Measurements from ENCODE around the gene NLGN1.
A peak's percentile ranks its signal among the peaks of the same experiment; 100 is the strongest.

Gene NLGN1

DNA sequence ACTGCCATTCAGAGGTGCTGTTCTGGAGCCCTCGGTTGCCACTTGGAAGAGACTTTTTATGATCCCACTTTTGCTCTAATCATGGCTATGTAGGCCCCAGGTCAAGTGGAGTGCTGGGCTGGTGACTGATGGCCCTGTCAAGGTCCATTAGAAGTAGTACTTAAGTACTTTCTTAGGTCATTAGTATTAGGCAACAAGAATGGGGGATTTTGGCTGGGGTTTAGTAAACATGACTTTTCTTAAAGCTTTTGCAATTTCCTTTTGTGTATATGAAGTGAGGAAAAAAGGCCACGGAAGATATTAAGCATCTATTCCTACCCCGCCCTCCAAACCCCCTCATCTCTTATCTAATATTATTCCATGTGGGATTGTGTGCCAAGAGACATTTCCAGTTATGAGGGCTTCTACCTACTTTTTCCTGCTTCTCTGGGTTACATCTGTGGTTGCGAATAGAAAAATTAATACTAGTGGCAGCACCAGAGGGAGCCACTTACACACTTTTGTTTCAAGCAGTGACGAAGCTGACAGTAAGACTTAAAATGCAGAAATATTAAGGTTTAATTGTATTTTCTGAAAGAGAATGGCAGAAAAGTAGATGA is 13.9 kb downstream of the NLGN1 start:
- peak; percentile 90 for ATAC-seq
- TF ChIP-seq ZFP3 (CRISPR knock-in tag; IDR thresholded peaks at IDR 0.05) (no peak), GLIS3 (CRISPR knock-in tag; IDR thresholded peaks at IDR 0.05) (no peak), CSDC2 (CRISPR knock-in tag; IDR thresholded peaks at IDR 0.05) (no peak), POU6F1 (CRISPR knock-in tag; IDR thresholded peaks at IDR 0.05; ENCODE audit: borderline replicate concordance, low read depth) (no peak), PPARA (CRISPR knock-in tag; IDR thresholded peaks at IDR 0.05; ENCODE audit: borderline replicate concordance) (no peak), SNAI2 (CRISPR knock-in tag; IDR thresholded peaks at IDR 0.05) (no peak), ESRRG (CRISPR knock-in tag; IDR thresholded peaks at IDR 0.05) (no peak), ZFP30 (CRISPR knock-in tag; IDR thresholded peaks at IDR 0.05) (no peak), ISL1 (CRISPR knock-in tag; IDR thresholded peaks at IDR 0.05) (no peak)
- TF ChIP-seq, protein P1, sequence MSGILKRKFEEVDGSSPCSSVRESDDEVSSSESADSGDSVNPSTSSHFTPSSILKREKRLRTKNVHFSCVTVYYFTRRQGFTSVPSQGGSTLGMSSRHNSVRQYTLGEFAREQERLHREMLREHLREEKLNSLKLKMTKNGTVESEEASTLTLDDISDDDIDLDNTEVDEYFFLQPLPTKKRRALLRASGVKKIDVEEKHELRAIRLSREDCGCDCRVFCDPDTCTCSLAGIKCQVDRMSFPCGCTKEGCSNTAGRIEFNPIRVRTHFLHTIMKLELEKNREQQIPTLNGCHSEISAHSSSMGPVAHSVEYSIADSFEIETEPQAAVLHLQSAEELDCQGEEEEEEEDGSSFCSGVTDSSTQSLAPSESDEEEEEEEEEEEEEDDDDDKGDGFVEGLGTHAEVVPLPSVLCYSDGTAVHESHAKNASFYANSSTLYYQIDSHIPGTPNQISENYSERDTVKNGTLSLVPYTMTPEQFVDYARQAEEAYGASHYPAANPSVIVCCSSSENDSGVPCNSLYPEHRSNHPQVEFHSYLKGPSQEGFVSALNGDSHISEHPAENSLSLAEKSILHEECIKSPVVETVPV (CRISPR knock-in tag; IDR thresholded peaks at IDR 0.05), result no peak

- TF ChIP-seq OSR1 (CRISPR knock-in tag; IDR thresholded peaks at IDR 0.05), result no peak
- TF ChIP-seq, protein P1 (CRISPR knock-in tag; IDR thresholded peaks at IDR 0.05), result no peak
- no peak for TF ChIP-seq BACH2 (CRISPR knock-in tag; IDR thresholded peaks at IDR 0.05; ENCODE audit: borderline replicate concordance)
- no peak for TF ChIP-seq RARB (CRISPR knock-in tag; IDR thresholded peaks at IDR 0.05)
- no peak for ATAC-seq
These were observed 18.5 kb downstream of the NLGN1 start for GRCh38 chr3:173416070-173416469.

DNA sequence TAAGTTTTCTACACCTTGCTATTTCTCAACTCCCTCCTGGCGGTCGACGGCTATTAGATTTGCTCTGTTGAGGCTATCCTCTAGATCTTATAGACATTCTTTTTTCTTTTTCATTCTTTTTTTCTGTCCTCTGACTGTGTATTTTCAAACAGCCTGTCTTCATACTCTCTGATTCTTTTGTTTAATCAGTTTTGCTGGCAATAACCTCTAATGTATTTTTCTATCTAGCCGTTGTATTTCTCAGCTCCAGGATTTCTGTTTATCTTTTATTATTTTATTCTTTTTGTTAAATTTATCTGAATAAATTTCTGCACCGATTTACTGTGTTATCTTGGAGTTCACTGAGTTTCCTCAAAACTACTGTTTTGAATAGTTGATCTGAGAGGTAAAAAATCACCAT is 31.5 kb downstream of the NLGN1 start:
- TF ChIP-seq SNAI2 (CRISPR knock-in tag; IDR thresholded peaks at IDR 0.05) (no peak), ZNF8 (CRISPR knock-in tag; IDR thresholded peaks at IDR 0.05) (no peak), TSHZ2 (CRISPR knock-in tag; IDR thresholded peaks at IDR 0.05) (no peak), BACH2 (CRISPR knock-in tag; IDR thresholded peaks at IDR 0.05; ENCODE audit: borderline replicate concordance) (no peak), GLIS3 (CRISPR knock-in tag; IDR thresholded peaks at IDR 0.05) (no peak), CSDC2 (CRISPR knock-in tag; IDR thresholded peaks at IDR 0.05) (no peak), RARB (CRISPR knock-in tag; IDR thresholded peaks at IDR 0.05) (no peak), ZNF565 (CRISPR knock-in tag; conservative IDR thresholded peaks at IDR 0.05; ENCODE audit: low read depth) (no peak), TCF4 (CRISPR knock-in tag; IDR thresholded peaks at IDR 0.05; ENCODE audit: borderline replicate concordance) (no peak), CREB5 (CRISPR knock-in tag; IDR thresholded peaks at IDR 0.05; ENCODE audit: low read depth) (no peak), OSR1 (CRISPR knock-in tag; IDR thresholded peaks at IDR 0.05) (no peak), ZNF70 (CRISPR knock-in tag; IDR thresholded peaks at IDR 0.05) (no peak), ZFP30 (CRISPR knock-in tag; IDR thresholded peaks at IDR 0.05) (no peak), ISL1 (CRISPR knock-in tag; IDR thresholded peaks at IDR 0.05) (no peak), PATZ1 (CRISPR knock-in tag; IDR thresholded peaks at IDR 0.05; ENCODE audit: borderline replicate concordance) (no peak), TOX (CRISPR knock-in tag; IDR thresholded peaks at IDR 0.05; ENCODE audit: borderline replicate concordance) (no peak), POU6F1 (CRISPR knock-in tag; IDR thresholded peaks at IDR 0.05; ENCODE audit: borderline replicate concordance, low read depth) (no peak), ZC3H10 (CRISPR knock-in tag; IDR thresholded peaks at IDR 0.05) (no peak), PPARA (CRISPR knock-in tag; IDR thresholded peaks at IDR 0.05; ENCODE audit: borderline replicate concordance) (no peak), ARNTL (CRISPR knock-in tag; IDR thresholded peaks at IDR 0.05; ENCODE audit: borderline replicate concordance, low read depth) (no peak)
- ATAC-seq, result no peak

Data from SK-N-SH treated with all-trans-retinoic acid at 6 μM for 48 hours (cell line).